ENCODE results near the gene ACBD7. TPM values are rescaled to one million over a fixed set of nuclear protein-coding genes. Genes with fewer than 3 reads are reported as not detected.

Gene ACBD7
- total RNA-seq, 1 experiment from 2014 or later: 10.0 TPM

- TF ChIP-seq CTCF (IDR thresholded peaks at IDR 0.05; ENCODE audit: unreplicated experiment): no peak
- Mint-ChIP-seq H3K4me1 (ENCODE audit: low read depth, unreplicated experiment) (no peaks in the 10 kb centered on the region), H3K9me3 (ENCODE audit: low read depth, unreplicated experiment) (peaks cover 4% of the 10 kb centered on the region), H3K27ac (ENCODE audit: unreplicated experiment) (no peak overlapping the region), H3K36me3 (ENCODE audit: insufficient read depth, unreplicated experiment) (no peaks in the 10 kb centered on the region), H3K27me3 (ENCODE audit: unreplicated experiment) (no peaks in the 10 kb centered on the region), H3K4me3 (ENCODE audit: low read depth, unreplicated experiment) (no peak overlapping the region)
- BruUV-seq (replicated peaks): no TSS peak
- no peak for DNase-seq
- intact Hi-C loops (cut with micrococcal nuclease; ENCODE audit: unreplicated experiment): no loop called here
- CTCF ChIA-PET: interaction anchor here (0.7 kb wide), 1 partner anchor 378 kb away, joined by 3 read pairs; no protein-coding TSS in a partner anchor
Observed at GRCh38 chr10:15067154-15067553, 21.4 kb downstream of the ACBD7 start.

DNA sequence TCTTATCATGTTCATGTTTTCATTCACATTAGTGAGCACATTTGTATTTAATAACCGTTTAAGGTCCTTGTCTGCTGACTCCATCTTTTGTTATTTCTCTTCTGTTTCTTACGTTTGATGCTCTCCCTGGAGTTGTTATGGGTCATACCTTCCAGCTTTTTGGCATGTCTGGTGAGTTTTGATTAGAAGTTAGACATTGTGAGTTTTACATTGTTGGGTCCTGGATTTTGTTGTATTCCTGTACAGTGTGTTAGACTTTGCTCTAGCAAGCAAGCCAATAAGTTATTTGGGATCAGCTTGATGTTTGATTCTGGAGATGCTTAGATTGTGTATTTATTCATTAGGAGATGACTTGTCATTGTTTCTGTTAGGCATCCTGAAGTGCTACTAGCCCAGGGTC is 27.9 kb downstream of the ACBD7 start:
- CTCF ChIA-PET: no interaction called here
- no peak for TF ChIP-seq CTCF (IDR thresholded peaks at IDR 0.05; ENCODE audit: unreplicated experiment)
- Mint-ChIP-seq H3K36me3 (ENCODE audit: insufficient read depth, unreplicated experiment) (no peaks in the 10 kb centered on the region), H3K9me3 (ENCODE audit: low read depth, unreplicated experiment) (peaks cover 6% of the 10 kb centered on the region), H3K4me1 (ENCODE audit: low read depth, unreplicated experiment) (no peaks in the 10 kb centered on the region), H3K27ac (ENCODE audit: unreplicated experiment) (no peak overlapping the region), H3K4me3 (ENCODE audit: low read depth, unreplicated experiment) (no peak overlapping the region), H3K27me3 (ENCODE audit: unreplicated experiment) (no peaks in the 10 kb centered on the region)
- no TSS peak for BruUV-seq (replicated peaks)
- intact Hi-C loops (cut with micrococcal nuclease; ENCODE audit: unreplicated experiment): no loop called here
- DNase-seq: no peak

GRCh38 chr10:15059914-15060313 is 28.7 kb downstream of the ACBD7 start:
- no peak for TF ChIP-seq CTCF (IDR thresholded peaks at IDR 0.05; ENCODE audit: unreplicated experiment)
- intact Hi-C loops (cut with micrococcal nuclease; ENCODE audit: unreplicated experiment): no loop called here
- H3K27ac Mint-ChIP-seq (ENCODE audit: unreplicated experiment): no peak overlapping the region
- H3K4me3 Mint-ChIP-seq (ENCODE audit: low read depth, unreplicated experiment): no peak overlapping the region
- DNase-seq: no peak
- CTCF ChIA-PET: no interaction called here
- H3K9me3 Mint-ChIP-seq (ENCODE audit: low read depth, unreplicated experiment): peaks cover 6% of the 10 kb centered on the region
- no TSS peak for BruUV-seq (replicated peaks)
- no peaks in the 10 kb centered on the region for H3K4me1 Mint-ChIP-seq (ENCODE audit: low read depth, unreplicated experiment)
- no peaks in the 10 kb centered on the region for H3K36me3 Mint-ChIP-seq (ENCODE audit: insufficient read depth, unreplicated experiment)
- no peaks in the 10 kb centered on the region for H3K27me3 Mint-ChIP-seq (ENCODE audit: unreplicated experiment)

- Mint-ChIP-seq H3K4me3 (ENCODE audit: low read depth, unreplicated experiment) (no peak overlapping the region), H3K36me3 (ENCODE audit: insufficient read depth, unreplicated experiment) (no peaks in the 10 kb centered on the region), H3K27me3 (ENCODE audit: unreplicated experiment) (no peaks in the 10 kb centered on the region), H3K9me3 (ENCODE audit: low read depth, unreplicated experiment) (peaks cover 6% of the 10 kb centered on the region), H3K27ac (ENCODE audit: unreplicated experiment) (no peak overlapping the region), H3K4me1 (ENCODE audit: low read depth, unreplicated experiment) (no peaks in the 10 kb centered on the region)
- DNase-seq: no peak
- intact Hi-C loops (cut with micrococcal nuclease; ENCODE audit: unreplicated experiment): no loop called here
- BruUV-seq (replicated peaks): no TSS peak
- CTCF ChIA-PET: no interaction called here
- no peak for TF ChIP-seq CTCF (IDR thresholded peaks at IDR 0.05; ENCODE audit: unreplicated experiment)
Observed at GRCh38 chr10:15058689-15059088, 29.9 kb downstream of the ACBD7 start.

All from Calu3 (cell line).